Inferior parietal cortex (tissue), 1 donor: ENCODE measurements around the gene FZR1.
"Not testable (repeated sequence)": the region's sequence is repeated elsewhere in the genome, so short reads cannot be mapped to it uniquely, and the experiment has no call there.

Experiments used
- DNase-seq: peaks from one replicate; pipeline ENCODE4 v3.0.0-alpha.2; 2016; ENCODE audit errors: extremely low spot score

The FZR1 gene

GRCh38 chr19:3496392-3497273, 9.5 kb upstream of the FZR1 start:
- no peak for DNase-seq

- no peak for DNase-seq
Measured at GRCh38 chr19:3497757-3498520, 8.2 kb upstream of the FZR1 start.

GRCh38 chr19:3499738-3500428, 6.2 kb upstream of the FZR1 start:
- no peak for DNase-seq

- DNase-seq, result peak; percentile 99
Measured at GRCh38 chr19:3500429-3501101, 5.5 kb upstream of the FZR1 start, which contains the start of gene DOHH. Gene DOHH, minus strand, starts transcription at chr19:3500674. Its CDS starts 3,860 bp downstream, at chr19:3496814.

- DNase-seq, result no peak
Measured at GRCh38 chr19:3501780-3502179, 4.3 kb upstream of the FZR1 start.

- DNase-seq, result no peak
Measured at GRCh38 chr19:3503036-3503572, 3.0 kb upstream of the FZR1 start.

GRCh38 chr19:3504735-3505134, 1.4 kb upstream of the FZR1 start:
- DNase-seq, result no peak

- no peak for DNase-seq
Measured at GRCh38 chr19:3506384-3507340, 551 bp downstream of the FZR1 start.

- no peak for DNase-seq
Measured at GRCh38 chr19:3507371-3508120, 1.4 kb downstream of the FZR1 start.

- DNase-seq, result not testable (repeated sequence)
Measured at GRCh38 chr19:3508121-3508661, 2.1 kb downstream of the FZR1 start.

GRCh38 chr19:3508771-3509535, 2.8 kb downstream of the FZR1 start:
- DNase-seq, result no peak

- DNase-seq, result no peak
Measured at GRCh38 chr19:3509566-3509989, 3.5 kb downstream of the FZR1 start.

- DNase-seq, result no peak
Measured at GRCh38 chr19:3510727-3511126, 4.6 kb downstream of the FZR1 start.

GRCh38 chr19:3511506-3512251, 5.6 kb downstream of the FZR1 start:
- DNase-seq, result no peak

GRCh38 chr19:3512562-3513228, 6.6 kb downstream of the FZR1 start:
- no peak for DNase-seq

GRCh38 chr19:3513229-3514140, 7.4 kb downstream of the FZR1 start:
- DNase-seq, result no peak
